ENCODE measurements around the gene OR2B2.

Gene OR2B2

DNA sequence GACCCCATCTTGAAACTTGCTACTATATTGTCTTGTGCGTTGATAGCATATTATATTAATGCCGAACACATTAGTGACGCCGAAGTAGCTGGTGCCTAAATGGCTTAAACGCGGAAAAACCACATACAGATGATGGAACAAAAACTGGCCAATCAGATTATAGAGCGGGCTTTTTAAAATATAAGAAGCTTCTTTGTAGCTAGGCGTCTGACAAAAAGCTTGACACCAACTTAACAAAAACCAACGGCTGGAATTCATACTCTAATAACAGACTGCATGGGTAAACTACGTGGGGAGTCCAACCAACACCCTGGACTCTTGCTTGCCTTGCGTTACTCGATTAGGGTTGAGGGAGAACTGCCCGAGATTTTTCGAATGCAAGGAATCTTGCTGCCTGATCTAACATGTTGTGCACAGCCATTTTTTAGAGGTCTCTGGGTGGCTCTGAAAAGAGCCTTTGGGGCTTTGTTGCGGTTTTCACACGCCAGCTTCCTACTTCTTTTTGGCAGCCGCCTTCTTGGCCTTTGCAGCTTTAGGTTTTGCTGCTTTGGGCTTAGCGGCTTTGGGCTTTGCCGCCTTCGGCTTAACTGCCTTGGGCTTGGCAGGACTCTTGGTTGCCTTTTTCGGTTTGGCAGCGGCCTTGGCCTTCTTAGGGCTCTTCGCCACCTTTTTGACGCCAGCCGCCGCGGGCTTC lies 45.7 kb downstream of the OR2B2 start:
- DNase-seq: peak; percentile 77

- peak; percentile 67 for DNase-seq
Observed at GRCh38 chr6:27865850-27866356, 46.3 kb downstream of the OR2B2 start.

GRCh38 chr6:27864906-27865849 lies 47.0 kb downstream of the OR2B2 start:
- DNase-seq: peak; percentile 95

- peak; percentile 6 for DNase-seq
Observed at GRCh38 chr6:27863962-27864905, 48.0 kb downstream of the OR2B2 start.

DNA sequence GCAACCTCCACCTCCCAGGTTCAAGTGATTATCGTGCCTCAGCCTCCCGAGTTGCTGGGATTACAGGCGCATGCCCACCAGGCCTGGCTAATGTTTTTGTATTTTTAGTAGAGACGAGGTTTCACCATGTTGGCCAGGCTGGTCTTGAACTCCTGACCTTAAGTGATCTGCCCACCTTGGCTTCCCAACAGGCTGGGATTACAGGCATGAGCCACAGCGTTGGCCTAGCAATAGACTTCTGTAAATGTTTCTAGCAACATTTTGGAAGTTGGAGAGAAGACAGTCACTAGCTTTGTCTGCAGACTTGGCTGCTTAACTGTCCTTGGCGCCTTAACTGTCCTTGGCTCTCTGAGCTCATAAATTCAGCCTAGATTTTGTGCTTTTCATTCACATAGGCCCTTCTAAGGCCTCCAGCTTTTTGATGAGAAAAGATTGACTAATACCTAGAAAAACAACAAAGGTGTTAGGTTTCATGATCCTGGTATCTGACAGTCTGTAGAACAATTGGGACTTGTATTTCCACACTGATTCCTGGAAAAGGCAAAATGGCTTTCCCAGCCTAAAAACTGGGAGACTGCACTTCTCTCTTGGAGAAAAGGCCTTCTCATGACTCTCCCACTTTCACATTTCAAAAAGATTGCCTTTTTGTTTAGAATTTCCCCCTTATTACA lies 49.7 kb downstream of the OR2B2 start:
- DNase-seq: no peak

- no peak for DNase-seq
Observed at GRCh38 chr6:27861861-27862260, 50.3 kb downstream of the OR2B2 start.

- DNase-seq: no peak
Observed at GRCh38 chr6:27861276-27861840, 50.8 kb downstream of the OR2B2 start.
